HG02938 (cell line): ENCODE data around the gene THSD7B.

Experiments used
- ATAC-seq: cut with Tn5 transposase; IDR thresholded peaks from one replicate; pipeline ENCODE4 v1.9.1; 2021; ENCODE audit warnings: mild to moderate bottlenecking, moderate library complexity; ENCODE audit not compliant: unreplicated experiment

Gene THSD7B

GRCh38 chr2:137348301-137348700 is 583.0 kb downstream of the THSD7B start:
- ATAC-seq = no peak

- ATAC-seq = no peak
Measured at GRCh38 chr2:137357634-137358033, 592.3 kb downstream of the THSD7B start.

- ATAC-seq = no peak
Measured at GRCh38 chr2:137367361-137367760, 602.0 kb downstream of the THSD7B start.

- no peak for ATAC-seq
Measured at GRCh38 chr2:137369106-137369505, 603.8 kb downstream of the THSD7B start.

GRCh38 chr2:137379186-137379585 is 613.8 kb downstream of the THSD7B start:
- no peak for ATAC-seq

- ATAC-seq = no peak
Measured at GRCh38 chr2:137380610-137381009, 615.3 kb downstream of the THSD7B start.

- no peak for ATAC-seq
Measured at GRCh38 chr2:137381731-137382130, 616.4 kb downstream of the THSD7B start.

GRCh38 chr2:137383391-137383790 is 618.0 kb downstream of the THSD7B start:
- no peak for ATAC-seq

- no peak for ATAC-seq
Measured at GRCh38 chr2:137387044-137387443, 621.7 kb downstream of the THSD7B start.

GRCh38 chr2:137405496-137405895 is 640.2 kb downstream of the THSD7B start:
- no peak for ATAC-seq

GRCh38 chr2:137411585-137411984 is 646.2 kb downstream of the THSD7B start:
- ATAC-seq = no peak

- no peak for ATAC-seq
Measured at GRCh38 chr2:137420744-137421143, 655.4 kb downstream of the THSD7B start.

GRCh38 chr2:137435162-137435561 is 669.8 kb downstream of the THSD7B start:
- ATAC-seq = no peak

GRCh38 chr2:137437386-137437785 is 672.0 kb downstream of the THSD7B start:
- no peak for ATAC-seq

GRCh38 chr2:137444970-137445369 is 679.6 kb downstream of the THSD7B start:
- ATAC-seq = no peak

GRCh38 chr2:137449454-137449853 is 684.1 kb downstream of the THSD7B start:
- no peak for ATAC-seq

GRCh38 chr2:137454886-137455285 is 689.5 kb downstream of the THSD7B start:
- ATAC-seq = no peak

GRCh38 chr2:137467246-137467862 is 702.0 kb downstream of the THSD7B start:
- ATAC-seq = peak; percentile 80

- ATAC-seq = no peak
Measured at GRCh38 chr2:137493261-137493660, 727.9 kb downstream of the THSD7B start.

- ATAC-seq = no peak
Measured at GRCh38 chr2:137500599-137500998, 735.3 kb downstream of the THSD7B start.

- no peak for ATAC-seq
Measured at GRCh38 chr2:137507237-137507636, 741.9 kb downstream of the THSD7B start.

GRCh38 chr2:137508739-137509384 is 743.5 kb downstream of the THSD7B start:
- no peak for ATAC-seq

GRCh38 chr2:137511526-137511925 is 746.2 kb downstream of the THSD7B start:
- ATAC-seq = no peak
